VCaP (cell line): ENCODE results near the gene ATG16L2.
"Not testable (repeated sequence)": the region's sequence is repeated elsewhere in the genome, so short reads cannot be mapped to it uniquely, and the experiment has no call there.

Source experiments
- H3K27ac ChIP-seq: fragments of 450-650 bp; 2 replicates; pipeline ENCODE4 v1.5.1; 2017
- CTCF ChIP-seq: fragments of 450-650 bp; conservative IDR thresholded peaks from 2 replicates; pipeline ENCODE4 v1.5.1; 2017; ENCODE audit warnings: mild to moderate bottlenecking, moderate library complexity

Gene ATG16L2

GRCh38 chr11:72799441-72799840, 14.8 kb upstream of the ATG16L2 start:
- H3K27ac ChIP-seq: no peak overlapping the region

GRCh38 chr11:72802822-72803221, 11.4 kb upstream of the ATG16L2 start:
- no peak for TF ChIP-seq CTCF
- no peak overlapping the region for H3K27ac ChIP-seq

More at GRCh38 chr11:72799441-72799840, 14.8 kb upstream of the ATG16L2 start:
- no peak for TF ChIP-seq CTCF

- no peak overlapping the region for H3K27ac ChIP-seq
- TF ChIP-seq CTCF: no peak
Measured at GRCh38 chr11:72805216-72805615, 9.0 kb upstream of the ATG16L2 start.

GRCh38 chr11:72806378-72806777, 7.8 kb upstream of the ATG16L2 start:
- H3K27ac ChIP-seq: not testable (repeated sequence)

GRCh38 chr11:72807021-72807693, 7.1 kb upstream of the ATG16L2 start:
- TF ChIP-seq CTCF: no peak
- H3K27ac ChIP-seq: no peak overlapping the region

GRCh38 chr11:72807792-72808191, 6.4 kb upstream of the ATG16L2 start:
- TF ChIP-seq CTCF: no peak
- no peak overlapping the region for H3K27ac ChIP-seq

- H3K27ac ChIP-seq: no peak overlapping the region
- TF ChIP-seq CTCF: no peak
Measured at GRCh38 chr11:72808331-72808798, 5.8 kb upstream of the ATG16L2 start.

- not testable (repeated sequence) for H3K27ac ChIP-seq
Measured at GRCh38 chr11:72811686-72812085, 2.5 kb upstream of the ATG16L2 start.

GRCh38 chr11:72812604-72812966, 1.6 kb upstream of the ATG16L2 start:
- TF ChIP-seq CTCF: no peak
- H3K27ac ChIP-seq: peak overlapping the region; percentile 99; the same call in 1 of the 2 replicates
